ENCODE results near the gene DHRS11.
"Not testable (repeated sequence)": the region's sequence is repeated elsewhere in the genome, so short reads cannot be mapped to it uniquely, and the experiment has no call there.

DHRS11 gene

GRCh38 chr17:36594626-36595401, 3.1 kb downstream of the DHRS11 start:
- DNase-seq: no peak

- DNase-seq: no peak
These were observed 5.5 kb downstream of the DHRS11 start for GRCh38 chr17:36597226-36597625.

- no peak for DNase-seq
These were observed 6.4 kb downstream of the DHRS11 start for GRCh38 chr17:36597866-36598777.

GRCh38 chr17:36598951-36599401, 7.3 kb downstream of the DHRS11 start:
- DNase-seq: no peak

- DNase-seq: no peak
These were observed 8.0 kb downstream of the DHRS11 start for GRCh38 chr17:36599546-36600250.

GRCh38 chr17:36600465-36600864, 8.8 kb downstream of the DHRS11 start:
- DNase-seq: no peak

GRCh38 chr17:36600936-36601302, 9.2 kb downstream of the DHRS11 start:
- DNase-seq: no peak

GRCh38 chr17:36601303-36602029, 9.8 kb downstream of the DHRS11 start, which contains the start of gene MRM1:
Gene MRM1, plus strand, starts transcription at chr17:36601583. Its CDS starts 228 bp downstream, at chr17:36601811.
- peak; percentile 78 for DNase-seq

- DNase-seq: no peak
These were observed 10.5 kb downstream of the DHRS11 start for GRCh38 chr17:36602030-36602748.

GRCh38 chr17:36602924-36603384, 11.3 kb downstream of the DHRS11 start:
- DNase-seq: peak; percentile 59

GRCh38 chr17:36605028-36605427, 13.3 kb downstream of the DHRS11 start:
- not testable (repeated sequence) for DNase-seq

GRCh38 chr17:36608280-36608679, 16.6 kb downstream of the DHRS11 start:
- no peak for DNase-seq

GRCh38 chr17:36608794-36609497, 17.3 kb downstream of the DHRS11 start:
- DNase-seq: peak; percentile 77

GRCh38 chr17:36609498-36609862, 17.8 kb downstream of the DHRS11 start:
- no peak for DNase-seq

- DNase-seq: no peak
These were observed 18.8 kb downstream of the DHRS11 start for GRCh38 chr17:36610474-36610873.

- no peak for DNase-seq
These were observed 19.8 kb downstream of the DHRS11 start for GRCh38 chr17:36611345-36612072.

- DNase-seq: no peak
These were observed 20.6 kb downstream of the DHRS11 start for GRCh38 chr17:36612323-36612722.

- DNase-seq: no peak
These were observed 21.5 kb downstream of the DHRS11 start for GRCh38 chr17:36613155-36613554.

- DNase-seq: no peak
These were observed 22.4 kb downstream of the DHRS11 start for GRCh38 chr17:36614081-36614480.

- no peak for DNase-seq
These were observed 23.3 kb downstream of the DHRS11 start for GRCh38 chr17:36614933-36615332.

Data from NCI-H1092 treated with DMSO at 0.1 percent for 48 hours (cell line).